Measurements from ENCODE around the gene NT5M. TPM values are rescaled to one million over a fixed set of nuclear protein-coding genes. Genes with fewer than 3 reads are reported as not detected.
"Not testable (repeated sequence)": the region's sequence is repeated elsewhere in the genome, so short reads cannot be mapped to it uniquely, and the experiment has no call there.

The NT5M gene
- total RNA-seq, 1 experiment from 2014 or later, result 23.6 TPM

DNA sequence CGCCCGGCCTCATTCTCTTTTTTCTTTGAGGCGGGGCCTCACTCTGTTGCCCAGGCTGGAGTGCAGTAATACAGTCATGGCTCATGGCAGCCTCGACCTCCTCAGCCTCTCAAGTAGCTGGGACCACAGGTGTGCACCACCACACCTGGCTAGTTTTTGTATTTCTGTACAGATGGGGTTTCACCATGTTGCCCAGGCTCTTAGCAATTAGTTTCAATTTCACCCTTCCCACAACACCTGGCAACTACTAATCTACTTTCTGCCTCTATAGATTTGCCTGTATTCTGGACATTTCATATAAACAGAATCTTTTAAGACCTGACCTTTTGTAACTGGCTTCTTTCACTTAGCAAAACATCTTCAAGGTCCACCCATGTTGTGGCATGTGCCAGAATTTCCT lies 8.0 kb upstream of the NT5M start:
- Histone ChIP-seq H3K4me3 (ENCODE audit: low read length) (no peak overlapping the region), H3K4me1 (ENCODE audit: low read length) (peaks cover 5% of the 10 kb centered on the region), H3K9me2 (replicated peaks; ENCODE audit: insufficient read depth, low read length) (no peaks in the 10 kb centered on the region), H3K9ac (ENCODE audit: low read length) (no peak overlapping the region), H3K36me3 (ENCODE audit: insufficient read depth, low read length) (no peaks in the 10 kb centered on the region), H3K27me3 (ENCODE audit: low read length) (no peaks in the 10 kb centered on the region), H3K27ac (ENCODE audit: low read length) (no peak overlapping the region), H3K9me3 (ENCODE audit: low read length) (no peaks in the 10 kb centered on the region), H4K20me1 (ENCODE audit: insufficient read depth, low read depth, low read length) (no peaks in the 10 kb centered on the region), H3K79me2 (ENCODE audit: low read length) (no peaks in the 10 kb centered on the region), H3K4me2 (ENCODE audit: low read depth, low read length, poor library complexity, severe bottlenecking) (no peak overlapping the region), H2AFZ (ENCODE audit: low read length) (no peak overlapping the region)
- no peak for DNase-seq

DNA sequence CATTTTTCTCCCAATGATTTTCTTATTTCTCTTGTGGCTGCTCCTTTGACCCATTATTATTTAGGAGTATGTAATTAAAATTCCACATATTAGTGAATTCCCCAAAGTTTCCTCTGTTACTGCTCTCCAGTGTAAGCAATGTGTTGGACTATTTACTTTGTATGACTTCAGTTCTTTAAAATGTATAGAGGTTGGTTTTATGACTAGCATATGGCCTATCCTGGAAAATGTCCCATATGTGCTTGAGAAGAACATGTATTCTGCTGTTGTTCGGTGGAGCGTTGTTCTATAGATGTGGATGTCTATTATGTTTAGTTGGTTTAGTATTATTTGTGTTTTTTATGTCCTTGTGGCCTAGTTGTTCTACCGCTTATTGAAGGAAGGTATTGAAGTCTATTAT lies 6.0 kb upstream of the NT5M start:
- no peaks in the 10 kb centered on the region for H4K20me1 ChIP-seq (ENCODE audit: insufficient read depth, low read depth, low read length)
- H3K36me3 ChIP-seq (ENCODE audit: insufficient read depth, low read length), result no peaks in the 10 kb centered on the region
- H3K27ac ChIP-seq (ENCODE audit: low read length), result no peak overlapping the region
- H3K4me2 ChIP-seq (ENCODE audit: low read depth, low read length, poor library complexity, severe bottlenecking), result no peak overlapping the region
- DNase-seq, result no peak
- no peak overlapping the region for H3K9ac ChIP-seq (ENCODE audit: low read length)
- H3K79me2 ChIP-seq (ENCODE audit: low read length), result no peaks in the 10 kb centered on the region
- H3K27me3 ChIP-seq (ENCODE audit: low read length), result no peaks in the 10 kb centered on the region
- no peak overlapping the region for H2AFZ ChIP-seq (ENCODE audit: low read length)
- no peaks in the 10 kb centered on the region for H3K9me3 ChIP-seq (ENCODE audit: low read length)
- H3K4me3 ChIP-seq (ENCODE audit: low read length), result no peak overlapping the region
- H3K4me1 ChIP-seq (ENCODE audit: low read length), result peaks cover 17% of the 10 kb centered on the region
- H3K9me2 ChIP-seq (replicated peaks; ENCODE audit: insufficient read depth, low read length), result no peaks in the 10 kb centered on the region

DNA sequence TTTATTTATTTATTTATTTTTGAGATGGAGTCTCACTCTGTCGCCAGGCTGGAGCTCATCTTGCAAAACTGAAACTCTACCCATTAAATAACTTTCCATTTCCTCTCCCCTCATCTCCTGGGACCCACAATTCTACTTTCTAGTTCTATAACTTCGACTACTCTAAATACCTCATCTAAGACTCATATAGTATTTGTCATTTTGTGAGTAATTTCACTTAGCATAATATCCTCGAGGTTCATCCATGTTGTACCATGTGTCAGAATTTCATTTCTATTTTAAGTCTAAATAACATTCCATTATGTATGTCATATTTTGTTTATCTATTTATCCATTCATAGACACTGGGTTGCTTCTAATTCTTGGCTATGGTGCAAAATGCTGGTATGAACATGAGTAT lies 5.1 kb upstream of the NT5M start:
- Histone ChIP-seq H3K27ac (ENCODE audit: low read length) (no peak overlapping the region), H3K79me2 (ENCODE audit: low read length) (no peaks in the 10 kb centered on the region), H3K9me2 (replicated peaks; ENCODE audit: insufficient read depth, low read length) (no peaks in the 10 kb centered on the region), H3K36me3 (ENCODE audit: insufficient read depth, low read length) (no peaks in the 10 kb centered on the region), H3K4me3 (ENCODE audit: low read length) (no peak overlapping the region), H3K27me3 (ENCODE audit: low read length) (no peaks in the 10 kb centered on the region), H3K4me1 (ENCODE audit: low read length) (peaks cover 25% of the 10 kb centered on the region), H3K4me2 (ENCODE audit: low read depth, low read length, poor library complexity, severe bottlenecking) (no peak overlapping the region), H3K9ac (ENCODE audit: low read length) (no peak overlapping the region), H4K20me1 (ENCODE audit: insufficient read depth, low read depth, low read length) (no peaks in the 10 kb centered on the region), H2AFZ (ENCODE audit: low read length) (no peak overlapping the region), H3K9me3 (ENCODE audit: low read length) (no peaks in the 10 kb centered on the region)
- DNase-seq, result no peak

DNA sequence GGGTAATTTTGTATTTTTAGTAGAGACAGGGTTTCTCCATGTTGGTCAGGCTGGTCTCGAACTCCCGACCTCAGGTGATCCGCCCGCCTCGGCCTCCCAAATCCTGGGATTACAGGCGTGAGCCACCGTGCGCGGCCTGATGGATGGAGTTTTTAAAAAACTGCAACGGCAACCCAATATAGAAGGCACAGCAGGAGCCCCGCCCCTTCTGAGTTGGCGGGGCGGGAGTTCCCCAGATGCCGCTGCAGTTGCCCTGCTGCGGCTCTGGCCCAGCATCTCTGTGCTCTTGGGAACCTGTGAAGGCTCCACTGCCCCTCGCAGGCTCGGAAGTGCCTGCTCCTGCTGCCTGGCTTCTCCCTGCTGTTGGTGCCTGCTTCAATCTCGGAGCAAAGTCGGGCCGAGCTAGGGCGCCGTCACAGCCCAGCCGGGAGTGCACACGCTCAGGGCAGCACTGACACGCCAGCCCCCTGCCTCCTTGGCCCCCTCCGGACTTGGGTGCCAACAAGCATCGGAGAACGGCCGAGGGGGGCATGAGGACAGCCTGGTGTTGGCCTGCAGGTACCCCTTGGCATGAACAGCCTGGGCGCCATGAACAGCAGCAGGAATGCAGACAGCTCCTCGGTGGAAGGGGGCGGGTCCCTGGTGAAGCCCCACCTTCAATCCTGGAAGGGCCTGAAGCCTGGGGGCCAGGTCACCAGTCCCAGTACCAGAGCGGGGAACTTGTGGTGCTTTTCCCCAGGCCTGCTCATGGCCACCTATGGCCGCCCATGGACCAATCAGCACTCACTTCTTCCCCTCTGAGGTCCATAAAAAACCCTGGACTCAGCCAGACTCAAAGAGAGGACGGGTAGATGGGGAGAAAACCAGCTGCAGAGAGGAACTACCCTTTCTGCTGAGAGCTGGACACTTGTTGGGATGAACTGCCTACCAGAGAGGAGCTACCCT lies 2.3 kb upstream of the NT5M start:
- no peaks in the 10 kb centered on the region for H3K36me3 ChIP-seq (ENCODE audit: insufficient read depth, low read length)
- H3K4me1 ChIP-seq (ENCODE audit: low read length), result peaks cover 47% of the 10 kb centered on the region
- DNase-seq, result peak; percentile 80
- H4K20me1 ChIP-seq (ENCODE audit: insufficient read depth, low read depth, low read length), result no peaks in the 10 kb centered on the region
- peak overlapping the region; percentile 98 for H3K4me2 ChIP-seq (ENCODE audit: low read depth, low read length, poor library complexity, severe bottlenecking)
- H3K27me3 ChIP-seq (ENCODE audit: low read length), result no peaks in the 10 kb centered on the region
- H3K27ac ChIP-seq (ENCODE audit: low read length), result peak overlapping the region; percentile 41; the same call in 1 of the 2 replicates
- H3K9ac ChIP-seq (ENCODE audit: low read length), result peak overlapping the region; percentile 74
- peak overlapping the region; percentile 71 for H3K4me3 ChIP-seq (ENCODE audit: low read length)
- no peaks in the 10 kb centered on the region for H3K9me2 ChIP-seq (replicated peaks; ENCODE audit: insufficient read depth, low read length)
- peaks cover 15% of the 10 kb centered on the region for H3K79me2 ChIP-seq (ENCODE audit: low read length)
- H2AFZ ChIP-seq (ENCODE audit: low read length), result peak overlapping the region; percentile 99
- no peaks in the 10 kb centered on the region for H3K9me3 ChIP-seq (ENCODE audit: low read length)

DNA sequence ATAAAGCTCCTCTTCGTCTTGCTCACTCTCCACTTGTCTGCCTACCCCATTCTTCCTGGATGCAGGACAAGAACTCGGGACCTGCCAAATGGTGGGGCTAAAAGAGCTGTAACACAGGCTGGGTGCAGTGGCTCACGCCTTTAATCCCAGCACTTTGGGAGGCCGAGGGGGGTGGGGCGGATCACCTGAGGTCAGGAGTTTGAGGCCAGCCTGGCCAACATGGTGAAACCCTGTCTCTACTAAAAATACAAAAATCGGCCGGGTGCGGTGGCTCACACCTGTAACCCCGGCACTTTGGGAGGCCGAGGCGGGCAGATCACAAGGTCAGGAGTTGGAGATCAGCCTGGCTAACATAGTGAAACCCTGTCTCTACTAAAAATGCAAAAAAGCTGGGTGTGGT lies 1.5 kb upstream of the NT5M start:
- H3K4me3 ChIP-seq (ENCODE audit: low read length); H3K27ac ChIP-seq (ENCODE audit: low read length); H3K9ac ChIP-seq (ENCODE audit: low read length); H3K4me2 ChIP-seq (ENCODE audit: low read depth, low read length, poor library complexity, severe bottlenecking); H3K36me3 ChIP-seq (ENCODE audit: insufficient read depth, low read length); H3K9me3 ChIP-seq (ENCODE audit: low read length); H3K9me2 ChIP-seq (replicated peaks; ENCODE audit: insufficient read depth, low read length); H3K27me3 ChIP-seq (ENCODE audit: low read length); H2AFZ ChIP-seq (ENCODE audit: low read length); DNase-seq; H4K20me1 ChIP-seq (ENCODE audit: insufficient read depth, low read depth, low read length): not testable (repeated sequence)
- Histone ChIP-seq H3K79me2 (ENCODE audit: low read length) (peaks cover 15% of the 10 kb centered on the region), H3K4me1 (ENCODE audit: low read length) (peaks cover 47% of the 10 kb centered on the region)

DNA sequence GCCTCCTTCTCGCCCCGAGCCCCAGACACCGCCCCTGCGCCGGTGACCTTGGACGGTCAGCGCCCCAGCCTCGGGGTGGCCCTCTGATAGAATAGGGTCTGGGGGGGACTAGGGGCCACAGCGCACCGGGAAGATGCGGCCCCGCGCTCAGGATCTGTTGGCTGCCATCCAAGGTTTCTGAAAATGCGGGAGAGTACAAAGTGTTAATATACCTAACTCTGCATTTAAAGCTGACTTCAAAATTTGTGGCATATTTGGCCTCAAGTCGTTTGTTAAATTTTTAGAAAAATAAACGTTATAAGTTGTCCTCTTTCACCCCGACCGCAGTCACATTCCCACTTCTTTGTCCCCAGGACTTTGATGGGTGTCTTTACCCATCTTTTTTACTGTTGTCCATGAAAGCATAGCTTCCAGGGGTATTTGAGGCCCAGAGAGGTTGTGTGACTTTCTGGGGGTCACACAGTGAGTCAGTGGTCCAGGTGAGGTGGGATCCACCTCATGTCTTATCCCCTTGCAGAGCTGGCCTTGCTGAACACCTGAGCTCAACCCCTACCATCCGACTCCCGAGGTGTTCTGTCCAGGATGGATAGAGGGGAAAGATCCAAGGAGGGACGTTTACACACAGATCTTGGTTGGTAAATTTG lies 796 bp downstream of the NT5M start:
- peak overlapping the region; percentile 81 for H3K4me2 ChIP-seq (ENCODE audit: low read depth, low read length, poor library complexity, severe bottlenecking)
- H3K36me3 ChIP-seq (ENCODE audit: insufficient read depth, low read length), result 0 out of 2 replicates have a peak, but pooled peaks cover 6% of the 10 kb centered on the region
- H3K9ac ChIP-seq (ENCODE audit: low read length), result peak overlapping the region; percentile 84
- no peaks in the 10 kb centered on the region for H4K20me1 ChIP-seq (ENCODE audit: insufficient read depth, low read depth, low read length)
- peak overlapping the region; percentile 45 for H3K27ac ChIP-seq (ENCODE audit: low read length)
- no peaks in the 10 kb centered on the region for H3K9me3 ChIP-seq (ENCODE audit: low read length)
- peaks cover 45% of the 10 kb centered on the region for H3K4me1 ChIP-seq (ENCODE audit: low read length)
- peak overlapping the region; percentile 92 for H3K4me3 ChIP-seq (ENCODE audit: low read length)
- DNase-seq, result no peak
- H2AFZ ChIP-seq (ENCODE audit: low read length), result no peak overlapping the region
- no peaks in the 10 kb centered on the region for H3K27me3 ChIP-seq (ENCODE audit: low read length)
- H3K9me2 ChIP-seq (replicated peaks; ENCODE audit: insufficient read depth, low read length), result no peaks in the 10 kb centered on the region
- H3K79me2 ChIP-seq (ENCODE audit: low read length), result peaks cover 15% of the 10 kb centered on the region

DNA sequence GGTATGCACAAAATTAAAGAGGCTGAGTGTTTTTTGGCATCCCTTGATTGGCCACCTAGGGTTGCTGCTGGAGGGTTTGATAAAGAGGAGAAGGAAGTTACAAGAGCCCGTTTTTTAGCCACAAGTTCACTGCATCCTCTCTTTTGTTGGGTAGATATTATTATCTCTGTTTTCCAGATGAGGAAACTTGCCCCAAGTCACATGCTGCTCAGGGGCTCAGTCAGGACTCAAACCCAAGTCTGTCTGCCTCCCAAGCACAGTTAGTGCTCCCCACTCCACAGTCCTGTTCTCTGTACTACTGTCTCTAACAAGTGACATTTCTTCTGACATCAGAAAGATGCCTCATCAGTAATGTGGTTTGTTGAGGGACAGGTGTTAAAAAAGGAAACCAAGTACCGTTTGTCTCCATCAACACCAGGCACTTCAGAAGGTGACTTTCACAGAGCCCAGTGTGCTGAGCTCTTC lies 1.4 kb downstream of the NT5M start:
- Histone ChIP-seq H3K9me3 (ENCODE audit: low read length) (no peaks in the 10 kb centered on the region), H3K4me2 (ENCODE audit: low read depth, low read length, poor library complexity, severe bottlenecking) (peak overlapping the region; percentile 81), H4K20me1 (ENCODE audit: insufficient read depth, low read depth, low read length) (no peaks in the 10 kb centered on the region), H3K4me1 (ENCODE audit: low read length) (peaks cover 45% of the 10 kb centered on the region), H3K9me2 (replicated peaks; ENCODE audit: insufficient read depth, low read length) (no peaks in the 10 kb centered on the region), H3K27me3 (ENCODE audit: low read length) (no peaks in the 10 kb centered on the region), H3K4me3 (ENCODE audit: low read length) (peak overlapping the region; percentile 92), H3K27ac (ENCODE audit: low read length) (peak overlapping the region; percentile 45), H3K36me3 (ENCODE audit: insufficient read depth, low read length) (0 out of 2 replicates have a peak, but pooled peaks cover 6% of the 10 kb centered on the region), H2AFZ (ENCODE audit: low read length) (no peak overlapping the region), H3K9ac (ENCODE audit: low read length) (peak overlapping the region; percentile 84), H3K79me2 (ENCODE audit: low read length) (peaks cover 15% of the 10 kb centered on the region)
- DNase-seq, result peak; percentile 63

DNA sequence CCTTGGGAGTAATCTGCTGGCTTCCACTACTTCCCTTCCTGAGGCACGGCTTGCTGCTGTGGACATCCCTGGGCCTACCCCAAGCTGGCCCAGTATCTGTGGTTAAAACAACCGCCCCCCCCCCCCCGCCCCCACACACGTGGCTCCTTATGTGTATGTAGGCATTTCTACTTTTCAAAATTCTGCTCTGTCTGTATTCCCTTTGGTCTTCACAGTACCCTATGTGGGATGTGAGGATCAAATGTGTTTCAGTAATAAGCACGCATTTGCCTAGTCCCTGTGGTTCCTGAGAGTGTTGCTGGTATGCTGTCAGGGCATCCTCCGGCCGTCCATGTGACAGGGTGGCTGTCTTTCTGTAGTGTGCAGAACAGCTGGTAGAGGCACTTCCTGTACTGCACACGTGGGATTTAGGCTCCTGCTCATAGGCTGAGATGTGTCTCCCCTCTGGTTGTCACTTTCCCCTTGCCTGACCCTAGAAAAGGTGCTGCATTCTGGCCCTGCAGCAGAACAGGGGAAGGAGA lies 2.2 kb downstream of the NT5M start:
- Histone ChIP-seq H4K20me1 (ENCODE audit: insufficient read depth, low read depth, low read length) (no peaks in the 10 kb centered on the region), H3K27ac (ENCODE audit: low read length) (no peak overlapping the region), H3K27me3 (ENCODE audit: low read length) (no peaks in the 10 kb centered on the region), H3K4me3 (ENCODE audit: low read length) (peak overlapping the region; percentile 92), H3K79me2 (ENCODE audit: low read length) (peaks cover 15% of the 10 kb centered on the region), H3K9me3 (ENCODE audit: low read length) (no peaks in the 10 kb centered on the region), H3K36me3 (ENCODE audit: insufficient read depth, low read length) (peaks cover 8% of the 10 kb centered on the region; the same call in 1 of the 2 replicates), H3K4me1 (ENCODE audit: low read length) (peaks cover 41% of the 10 kb centered on the region), H2AFZ (ENCODE audit: low read length) (no peak overlapping the region), H3K9ac (ENCODE audit: low read length) (peak overlapping the region; percentile 84), H3K4me2 (ENCODE audit: low read depth, low read length, poor library complexity, severe bottlenecking) (peak overlapping the region; percentile 81), H3K9me2 (replicated peaks; ENCODE audit: insufficient read depth, low read length) (no peaks in the 10 kb centered on the region)
- peak; percentile 91 for DNase-seq
